GM21390 (cell line): ENCODE results near the gene HMGN3.
"Not testable (repeated sequence)": the region's sequence is repeated elsewhere in the genome, so short reads cannot be mapped to it uniquely, and the experiment has no call there.

Experiments used
- ATAC-seq: cut with Tn5 transposase; IDR thresholded peaks from one replicate; pipeline ENCODE4 v1.9.1; 2021; ENCODE audit not compliant: unreplicated experiment

The HMGN3 gene

DNA sequence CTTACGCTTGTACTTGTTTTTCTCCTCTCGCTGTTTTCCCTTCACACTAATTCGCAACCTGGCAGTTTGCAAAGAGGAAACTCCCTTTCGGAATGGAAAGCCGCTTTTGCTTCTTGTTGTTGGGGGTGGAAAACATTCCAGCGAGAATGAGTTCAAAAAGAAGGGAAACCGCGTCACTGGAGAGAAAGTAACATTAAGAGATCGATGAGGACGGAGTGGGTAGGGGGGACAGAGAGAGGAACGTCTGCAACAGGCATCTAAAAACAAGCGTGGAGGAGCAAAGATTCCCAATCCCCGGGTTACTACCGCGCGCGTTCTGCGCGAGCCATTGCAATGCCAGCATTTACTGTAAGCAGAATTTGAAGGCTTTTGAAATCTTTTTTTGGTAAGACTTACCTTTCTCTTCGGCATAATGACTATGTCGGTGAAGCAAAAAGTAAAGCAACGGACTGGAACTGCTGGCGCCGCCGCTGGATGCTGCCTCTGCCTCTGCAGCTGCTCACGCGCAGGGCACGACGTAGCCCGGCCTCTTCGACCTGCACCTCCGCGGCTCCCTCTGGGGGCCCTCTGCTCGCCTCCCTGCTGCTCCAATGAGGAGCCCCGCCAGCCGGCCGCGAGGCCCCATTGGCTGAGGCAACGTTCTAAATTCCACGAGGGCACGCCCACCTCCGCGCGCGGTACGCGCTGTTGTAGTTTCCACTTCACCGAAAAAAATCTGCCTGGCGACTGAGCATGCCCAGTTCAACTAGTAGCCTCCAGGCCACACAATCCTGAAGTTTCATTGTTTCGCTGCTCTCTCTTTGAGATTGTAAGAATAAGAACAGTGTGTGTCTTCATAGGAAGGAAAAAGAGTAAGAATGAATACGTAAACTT is at the start of gene HMGN3:
Gene HMGN3 (minus strand): TSS at position 533 of the 873 bp plus-strand sequence.
- peak; percentile 92 for ATAC-seq

DNA sequence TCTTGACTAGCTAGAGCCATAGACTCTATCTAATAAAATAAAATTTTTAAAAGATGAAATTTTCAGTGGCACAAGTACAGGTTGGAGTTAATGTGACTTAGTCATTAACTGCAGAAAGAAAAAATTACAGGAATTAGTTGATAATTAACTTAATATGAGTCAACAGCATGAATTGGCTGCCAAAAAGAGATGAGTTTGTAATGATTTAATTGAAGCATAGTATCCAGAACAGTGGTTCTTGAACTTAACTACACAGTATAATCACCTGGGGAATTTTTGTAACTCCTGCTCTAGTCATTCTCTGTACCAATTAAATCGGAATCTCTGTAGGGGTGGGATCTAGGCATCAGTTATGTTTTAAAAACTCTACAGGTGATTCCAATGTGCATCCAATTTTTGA is 46.3 kb upstream of the HMGN3 start:
- no peak for ATAC-seq

DNA sequence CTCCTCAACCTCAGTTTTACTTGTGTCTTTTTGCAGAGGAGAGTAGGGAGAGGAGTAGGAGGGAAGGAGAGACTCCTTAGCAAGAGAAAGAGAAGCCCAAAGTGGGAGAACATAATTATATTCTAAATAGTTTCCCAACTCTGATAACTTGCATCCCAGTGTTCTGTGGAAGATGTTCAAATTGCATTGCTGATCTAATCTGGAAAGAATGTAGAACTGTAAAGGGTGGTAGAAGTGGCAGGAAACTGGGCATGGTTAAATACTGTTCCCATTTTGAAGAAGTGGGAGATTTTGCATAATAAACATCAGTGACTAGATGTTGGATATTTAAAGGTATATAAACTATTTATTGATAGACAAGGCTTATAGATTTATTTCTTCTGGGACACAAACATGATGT is 42.6 kb upstream of the HMGN3 start:
- ATAC-seq, result no peak

DNA sequence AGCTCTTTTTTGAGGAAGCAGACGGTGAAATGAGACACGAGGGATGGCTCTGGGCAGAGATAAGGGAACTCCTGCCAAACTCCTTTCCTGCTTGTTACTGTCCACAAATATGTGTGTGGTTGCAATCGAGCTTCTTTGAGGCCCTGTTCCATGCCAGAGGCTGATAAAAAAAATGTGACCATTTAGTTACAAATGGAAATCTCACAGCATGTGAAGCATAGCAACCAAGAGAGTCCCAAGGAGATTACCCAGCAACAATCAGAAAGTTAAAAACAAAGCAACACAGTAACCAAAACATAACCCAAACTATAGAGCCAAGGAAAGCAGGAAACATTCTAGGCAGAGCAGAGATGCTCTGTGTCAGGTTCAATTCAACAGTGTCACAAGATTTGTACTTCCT is 35.4 kb upstream of the HMGN3 start:
- ATAC-seq, result no peak

DNA sequence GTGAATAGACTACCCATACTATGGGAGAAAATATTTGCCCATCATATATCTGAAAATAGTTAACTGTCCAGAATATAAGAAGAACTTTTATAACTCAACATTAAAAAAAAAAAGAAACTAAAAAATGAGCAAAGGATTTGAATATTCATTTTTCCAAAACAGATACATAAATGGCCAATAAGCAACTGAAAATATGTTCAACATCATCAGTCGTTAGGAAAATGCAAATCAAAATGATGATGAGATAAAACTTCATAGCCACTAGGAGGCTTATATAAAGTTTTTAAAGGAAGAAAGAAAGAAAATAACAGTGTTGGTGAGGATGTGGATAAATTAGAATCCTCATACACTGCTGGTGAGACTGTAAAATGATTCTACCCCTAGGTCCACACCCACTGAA is 32.6 kb upstream of the HMGN3 start:
- no peak for ATAC-seq

DNA sequence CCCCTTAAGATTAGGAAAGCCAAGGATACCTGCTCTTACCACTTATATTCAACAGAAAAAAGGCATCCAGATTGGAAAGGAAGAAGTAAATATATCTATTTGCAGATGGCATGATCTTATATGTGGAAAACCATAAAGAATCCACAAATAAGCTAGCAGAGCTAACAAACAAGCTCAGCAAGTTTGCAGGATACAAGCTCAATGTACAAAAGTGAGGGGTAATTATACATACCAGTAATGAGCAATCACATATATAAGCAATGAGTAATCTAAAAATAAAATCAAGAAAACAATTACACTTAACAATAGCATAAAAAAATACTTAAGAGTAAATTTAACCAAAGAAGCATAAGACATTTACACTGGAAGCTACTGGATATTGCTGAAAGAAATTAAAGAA is 31.6 kb upstream of the HMGN3 start:
- ATAC-seq, result no peak

DNA sequence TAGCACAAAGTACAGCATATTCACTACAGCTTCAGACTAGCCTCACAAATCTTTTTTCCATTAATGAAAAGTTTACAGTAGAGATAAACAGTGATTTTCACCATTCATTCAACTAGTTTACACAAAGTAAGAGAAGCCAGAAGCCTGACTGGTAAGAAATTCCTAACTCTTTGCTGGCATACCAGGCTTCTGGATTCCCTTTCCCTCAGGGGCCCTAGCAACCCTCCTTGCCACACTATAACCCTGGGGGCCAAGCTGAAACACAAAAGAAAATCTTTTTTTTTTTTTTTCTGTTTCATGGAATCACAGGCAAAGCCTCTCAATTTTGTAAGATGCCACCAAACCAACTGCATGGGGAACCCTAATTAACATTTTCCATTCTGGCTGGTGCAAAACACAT is 28.9 kb upstream of the HMGN3 start:
- ATAC-seq, result no peak

DNA sequence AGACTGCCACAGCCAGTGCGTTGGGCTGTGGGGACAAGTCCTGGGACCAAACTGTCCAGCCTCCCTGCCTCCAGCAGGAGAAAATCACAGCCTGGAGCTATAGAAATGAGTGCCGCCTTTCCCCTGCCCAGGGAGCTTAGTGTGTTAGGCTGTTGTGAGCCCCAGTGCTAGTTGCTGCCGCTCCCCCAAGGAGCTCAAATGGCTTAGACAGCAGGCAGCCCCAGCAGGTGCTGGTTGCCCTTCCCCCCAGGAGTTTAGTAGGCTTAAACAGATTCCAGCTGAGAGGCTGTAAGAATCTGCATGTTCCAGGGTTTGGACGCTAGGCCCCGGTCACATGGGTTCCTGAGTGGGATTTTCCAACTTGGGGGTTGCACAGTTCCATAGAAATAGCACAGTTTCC is 27.2 kb upstream of the HMGN3 start:
- no peak for ATAC-seq

DNA sequence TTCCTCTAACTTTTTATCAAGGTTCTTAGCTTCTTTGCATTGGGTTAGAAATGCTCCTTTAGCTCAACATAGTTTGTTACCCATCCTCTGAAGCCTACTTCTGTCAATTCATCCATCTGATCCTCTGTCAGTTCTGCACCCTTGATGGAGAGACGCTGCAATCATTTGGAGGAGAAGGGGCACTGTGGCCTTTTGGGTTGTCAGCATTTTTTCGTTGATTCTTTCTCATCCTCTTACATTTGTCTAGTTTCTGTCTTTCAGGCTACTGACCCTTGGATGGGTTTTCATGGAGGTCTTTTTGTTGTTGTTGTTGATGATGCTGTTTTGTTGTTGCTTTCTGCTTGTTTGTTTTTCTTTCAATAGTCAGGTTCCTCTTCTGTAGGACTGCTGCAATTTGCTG is 26.3 kb upstream of the HMGN3 start:
- no peak for ATAC-seq

DNA sequence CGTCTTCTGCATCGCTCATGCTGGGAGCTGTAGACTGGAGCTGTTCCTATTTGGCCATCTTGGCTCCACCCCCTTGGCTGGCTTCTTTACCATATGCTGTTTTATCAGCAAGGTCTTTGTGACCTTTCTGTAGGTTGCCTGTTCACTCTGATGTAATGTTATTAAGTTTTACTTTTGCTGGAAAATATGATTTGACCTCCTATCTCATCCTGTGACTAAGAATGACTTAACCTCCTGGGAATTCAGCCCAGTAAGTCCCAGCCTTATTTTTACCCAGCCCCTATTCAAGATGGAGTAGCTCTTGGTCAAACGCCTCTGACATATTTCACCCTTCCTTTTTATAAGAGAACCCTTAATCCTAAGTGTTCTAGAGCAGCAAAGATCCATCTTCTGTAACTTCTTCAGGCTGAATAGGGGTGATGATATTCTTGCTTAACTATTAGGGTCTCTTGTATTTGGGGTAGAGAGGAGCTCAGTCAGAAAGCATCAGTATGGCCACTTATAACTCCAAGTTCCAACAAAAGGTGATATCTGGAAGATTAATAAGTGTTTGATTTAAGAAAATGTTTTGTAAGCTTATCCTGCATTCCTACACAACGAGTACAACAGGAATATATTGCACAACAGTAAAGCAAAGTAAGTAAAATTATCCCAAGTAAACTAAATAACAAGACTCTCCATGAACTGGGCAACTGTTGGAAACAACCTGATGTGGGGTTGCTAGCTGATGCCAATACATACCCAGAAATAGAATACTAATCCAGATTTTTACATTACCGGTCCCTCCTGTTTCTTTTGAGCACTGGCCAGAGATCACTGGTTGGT is 23.1 kb upstream of the HMGN3 start:
- ATAC-seq, result no peak

DNA sequence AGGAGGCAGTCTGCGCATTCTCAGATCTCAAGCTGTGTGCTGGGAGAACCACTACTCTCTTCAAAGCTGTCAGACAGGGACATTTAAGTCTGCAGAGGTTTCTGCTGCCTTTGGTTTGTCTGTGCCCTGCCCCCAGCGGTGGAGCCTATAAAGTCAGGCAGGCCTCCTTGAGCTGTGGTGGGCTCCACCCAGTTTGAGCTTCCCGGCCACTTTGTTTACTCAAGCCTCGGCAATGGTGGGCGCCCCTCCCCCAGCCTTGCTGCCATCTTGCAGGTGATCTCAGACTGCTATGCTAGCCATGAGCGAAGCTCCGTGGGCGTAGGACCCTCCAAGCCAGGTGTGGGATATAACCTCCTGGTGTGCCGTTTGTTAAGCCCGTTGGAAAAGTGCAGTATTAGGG is 22.3 kb upstream of the HMGN3 start:
- ATAC-seq, result not testable (repeated sequence)

DNA sequence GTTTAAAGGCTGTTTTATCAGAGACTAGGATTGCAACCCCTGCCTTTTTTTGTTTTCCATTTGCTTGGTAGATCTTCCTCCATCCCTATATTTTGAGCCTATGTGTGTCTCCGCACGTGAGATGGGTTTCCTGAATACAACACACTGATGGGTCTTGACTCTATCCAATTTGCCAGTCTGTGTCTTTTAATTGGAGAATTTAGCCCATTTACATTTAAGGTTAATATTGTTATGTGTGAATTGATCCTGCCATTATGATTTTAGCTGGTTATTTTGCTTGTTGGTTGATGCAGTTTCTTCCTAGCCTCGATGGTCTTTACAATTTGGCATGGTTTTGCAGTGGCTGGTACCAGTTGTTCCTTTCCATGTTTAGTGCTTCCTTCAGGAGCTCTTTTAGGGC is 20.6 kb upstream of the HMGN3 start:
- not testable (repeated sequence) for ATAC-seq

DNA sequence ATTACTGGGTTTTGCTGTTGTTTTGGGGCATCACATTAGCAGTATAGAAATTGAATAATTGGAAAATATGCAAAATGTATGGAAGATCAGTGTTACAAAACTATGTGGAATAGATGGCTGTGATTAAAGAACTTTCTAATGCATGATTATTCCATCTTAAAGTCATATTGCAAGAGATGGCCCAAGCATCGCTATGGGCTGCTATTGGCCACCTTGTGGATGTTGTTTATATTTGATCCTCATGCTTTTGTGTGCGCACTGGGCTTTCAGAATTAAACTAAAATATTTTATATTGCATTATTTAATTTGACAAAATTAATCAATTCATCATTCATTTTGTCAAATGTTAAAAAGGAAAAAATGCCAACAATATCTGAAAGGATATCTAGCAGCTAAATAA is 16.1 kb upstream of the HMGN3 start:
- no peak for ATAC-seq

DNA sequence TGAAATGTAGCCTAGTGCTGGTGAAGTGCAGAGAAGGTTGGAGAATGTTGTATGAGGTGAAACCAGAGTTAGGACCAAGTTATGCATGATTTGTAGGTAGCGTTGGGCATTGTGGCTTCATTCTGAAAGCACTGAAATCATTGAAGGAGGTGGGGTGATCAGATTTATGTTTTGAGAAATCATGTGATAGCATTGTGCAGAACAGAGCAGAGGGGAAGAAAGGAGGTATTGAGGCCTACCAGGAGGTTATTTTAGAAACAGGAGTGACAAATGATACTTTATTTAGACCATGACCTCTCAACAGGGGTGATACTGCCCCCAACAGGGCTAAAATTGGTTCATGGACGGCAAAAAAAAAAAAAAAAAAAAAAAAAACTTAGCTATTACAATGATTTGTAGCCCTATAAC is 15.6 kb upstream of the HMGN3 start:
- ATAC-seq, result peak; percentile 50

DNA sequence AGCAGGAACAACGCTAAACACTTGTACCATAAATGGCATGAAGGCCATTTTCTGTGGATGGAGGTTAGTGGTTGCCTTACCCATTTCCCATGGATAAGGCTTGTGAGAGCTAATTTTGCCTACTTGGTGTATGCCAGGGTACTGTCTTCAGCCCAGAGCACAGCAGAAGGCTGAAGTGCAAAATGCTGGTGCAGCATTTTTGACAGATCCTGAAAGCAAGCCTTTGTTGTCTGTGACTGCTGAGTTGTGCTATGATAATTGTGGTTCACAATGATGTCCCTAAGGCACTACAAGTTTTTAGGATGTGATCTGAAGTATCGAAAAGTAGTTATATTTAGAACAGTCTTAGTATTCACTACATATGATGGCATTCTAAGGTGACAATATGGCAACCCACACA is 14.7 kb upstream of the HMGN3 start:
- ATAC-seq, result no peak

DNA sequence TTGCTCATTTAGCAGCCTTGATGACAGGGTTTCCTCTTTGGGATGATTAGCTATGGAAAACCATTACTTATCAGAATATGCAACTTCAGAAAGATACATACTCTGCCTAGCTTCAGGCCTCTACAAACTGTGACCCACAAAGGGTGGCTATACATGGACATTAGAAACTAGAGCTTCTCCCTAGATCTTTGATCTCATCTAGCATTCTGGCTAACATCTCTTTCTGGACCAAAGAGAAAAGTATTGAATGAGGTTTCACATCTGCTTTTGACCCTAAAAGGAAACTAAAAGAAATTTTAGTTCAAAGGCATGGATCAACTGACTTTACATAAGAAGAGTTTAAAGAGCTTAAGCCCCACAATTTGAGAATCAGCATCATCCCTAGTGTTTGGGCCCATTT is 12.4 kb upstream of the HMGN3 start:
- peak; percentile 77 for ATAC-seq

DNA sequence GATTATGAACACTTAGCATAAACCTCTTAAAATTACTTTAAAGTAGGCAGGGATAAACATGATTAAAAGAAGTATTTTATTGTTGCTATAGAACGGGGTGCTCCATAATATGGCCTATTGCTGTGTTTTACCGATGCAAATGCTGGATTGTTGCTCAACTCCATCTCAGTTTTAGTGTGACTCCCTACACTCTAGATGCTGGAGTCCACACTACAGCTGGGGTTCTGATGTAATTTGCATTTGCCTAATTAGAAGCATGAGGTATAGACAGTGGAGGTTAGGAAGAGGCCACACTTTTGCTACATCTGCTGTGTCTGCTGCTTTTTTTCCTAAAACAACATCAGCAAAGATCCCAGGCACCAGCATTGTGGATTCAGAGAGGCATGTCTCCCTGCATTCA is 6.7 kb upstream of the HMGN3 start:
- no peak for ATAC-seq

DNA sequence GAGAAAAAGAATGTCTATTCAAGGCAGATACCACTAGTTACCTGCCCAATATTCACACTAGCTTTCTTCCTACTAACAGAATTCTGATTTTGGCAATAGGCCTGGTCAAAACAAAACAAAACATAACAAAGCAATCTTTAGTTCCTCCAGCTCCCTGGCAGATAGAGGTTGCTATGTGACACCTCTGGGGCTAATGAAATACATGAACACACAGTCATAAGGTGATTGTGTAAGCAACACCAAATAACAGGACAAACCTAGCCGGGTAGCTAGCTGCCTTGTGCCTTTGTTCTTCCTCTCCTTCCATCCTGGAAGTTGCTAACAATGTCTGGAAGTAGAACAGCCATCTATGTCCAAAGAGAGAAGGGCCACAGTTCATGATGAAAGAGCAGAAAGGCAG is 6.0 kb upstream of the HMGN3 start:
- no peak for ATAC-seq

DNA sequence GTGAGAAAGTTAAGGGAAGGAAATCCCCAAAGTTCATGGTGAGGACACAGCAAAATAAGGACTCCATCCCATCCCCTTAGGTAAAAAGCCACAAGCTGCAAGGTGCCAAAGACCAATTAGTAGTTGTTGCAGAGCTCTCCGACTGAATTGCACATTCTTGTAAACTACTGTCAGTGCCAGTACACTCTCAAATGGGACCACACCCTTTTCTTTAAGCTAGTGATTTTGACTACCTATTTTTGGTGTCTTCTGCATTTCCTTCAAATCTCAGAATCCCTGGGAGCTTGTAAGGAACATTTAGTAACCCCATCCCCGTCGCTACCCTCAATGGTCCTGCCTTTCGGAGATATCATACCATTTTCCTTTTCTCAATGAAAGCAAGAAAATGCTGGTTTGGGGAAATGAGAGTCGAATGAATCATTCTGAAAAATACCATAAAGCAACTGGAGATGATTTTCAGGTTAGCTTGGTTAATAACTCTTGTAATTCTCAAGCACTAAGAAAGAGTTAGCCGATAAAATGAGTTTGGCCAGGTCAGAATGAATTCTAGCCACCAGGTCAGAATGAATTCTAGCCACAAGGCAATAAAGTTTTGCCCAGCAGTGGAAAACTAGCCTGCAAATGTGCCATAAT is 5.2 kb upstream of the HMGN3 start:
- peak; percentile 61 for ATAC-seq

DNA sequence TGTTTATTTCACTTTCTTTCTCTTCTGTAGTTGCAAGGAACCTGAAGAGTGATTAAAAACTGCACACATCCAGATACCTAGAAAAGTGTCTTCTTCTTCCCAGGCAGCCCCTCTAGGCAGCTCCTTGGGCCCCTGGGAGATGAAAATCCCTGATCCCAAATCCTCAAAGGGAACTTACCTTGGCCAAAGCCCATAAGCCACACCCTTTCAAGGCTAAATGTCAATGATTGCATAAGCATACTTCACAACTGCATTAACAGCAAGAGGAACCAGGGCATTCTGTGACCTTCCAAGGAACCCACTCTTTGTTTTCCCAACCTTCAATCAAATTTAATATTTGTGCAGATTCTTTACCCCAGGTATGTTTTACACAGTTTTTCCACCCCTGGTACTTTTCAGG is 4.4 kb upstream of the HMGN3 start:
- no peak for ATAC-seq

DNA sequence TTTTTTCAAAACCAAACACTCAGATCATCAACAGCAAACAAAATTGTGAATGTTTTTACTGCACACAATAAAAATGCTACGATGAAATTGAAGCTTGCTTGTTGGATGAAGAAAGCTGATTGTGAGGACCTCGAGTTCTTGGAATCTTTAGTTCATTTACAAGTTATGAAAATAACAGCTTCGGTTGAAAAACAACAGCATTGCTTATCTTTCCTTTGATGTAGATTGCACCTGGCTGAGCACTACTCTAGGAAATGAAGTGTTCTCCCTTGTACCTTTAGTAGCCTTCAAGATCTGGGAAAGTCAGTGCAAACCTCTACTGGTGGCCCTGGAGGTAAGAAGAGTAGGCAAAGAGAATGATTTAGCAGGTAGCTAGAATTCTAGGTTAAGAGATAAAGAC is 2.2 kb upstream of the HMGN3 start:
- no peak for ATAC-seq
